ENCODE data around the gene SYT9. TPM values are rescaled to one million over a fixed set of nuclear protein-coding genes. Genes with fewer than 3 reads are reported as not detected.

SYT9 gene
- 0.09 TPM for polyA plus RNA-seq (2013)

DNA sequence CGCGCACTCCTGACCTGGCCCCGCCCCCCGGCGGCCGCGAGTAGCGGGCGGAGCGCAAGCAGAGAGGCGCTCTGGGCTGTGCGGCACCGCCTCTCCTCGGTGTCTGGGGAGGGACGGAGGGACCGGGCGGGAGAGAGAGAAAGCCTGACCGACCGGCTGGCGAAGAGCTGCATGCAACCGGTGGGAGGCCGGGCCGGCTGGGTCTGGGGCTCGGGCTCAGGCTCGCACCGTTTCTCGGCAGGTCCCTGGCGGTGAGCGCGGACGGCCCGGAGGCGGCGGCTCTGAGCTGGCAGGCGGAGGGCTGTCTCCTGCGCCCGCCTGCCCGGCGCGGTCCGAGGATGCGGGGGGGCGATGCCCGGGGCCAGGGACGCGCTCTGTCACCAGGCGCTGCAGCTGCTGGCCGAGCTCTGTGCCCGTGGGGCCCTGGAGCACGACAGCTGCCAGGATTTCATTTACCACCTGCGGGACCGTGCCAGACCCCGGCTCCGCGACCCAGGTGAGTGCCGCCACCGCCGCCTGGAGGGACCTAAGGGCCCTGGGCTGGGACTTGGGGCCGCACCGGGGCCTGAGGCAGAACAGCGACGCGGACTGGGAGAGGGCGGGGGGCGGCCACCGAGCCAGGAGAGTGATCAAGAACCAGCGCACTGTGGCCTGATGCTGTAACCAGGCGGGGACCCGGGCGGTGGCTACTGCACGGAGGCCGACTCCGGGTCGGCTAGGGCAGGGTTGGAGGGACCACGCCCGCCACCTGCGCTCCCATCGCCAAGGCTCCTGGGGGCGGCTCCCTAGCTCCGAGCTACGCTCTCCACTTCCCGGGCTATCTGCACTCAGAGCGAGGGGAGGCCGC, at the start of gene SYT9:
TSS of gene SYT9 (plus strand) at position 69 of the 847 bp plus-strand sequence. CDS start at position 352, 283 bp downstream.
- H3K27ac ChIP-seq (ENCODE audit: insufficient read depth in 1 of 2, low read depth in 1 of 2, low read length in 2 of 2, poor library complexity in 1 of 2, severe bottlenecking in 2 of 2), result no peak within 1 kb of the TSS
- peak; percentile 11 to 50 (median 31) for DNase-seq
- ChIA-PET CTCF (no interaction called here), POLR2A (no interaction called here)
- WGBS (ENCODE audit: insufficient coverage), result under 1% methylated on average over 78 of the region's 84 CpGs
- H3K27me3 ChIP-seq (replicated peaks in 2 of 5; ENCODE audit: control insufficient read depth in 4 of 5, insufficient read depth in 5 of 5, low read length in 4 of 5), result peaks cover 15 to 78% (median 24%) of the 10 kb centered on the region in 5 experiments
- peak within 1 kb of the TSS in 6 of 7 experiments; percentile 23 to 72 (median 55) for H3K4me3 ChIP-seq (ENCODE audit: control insufficient read depth in 1 of 7, extremely low read depth in 1 of 7, insufficient read depth in 4 of 7, low read depth in 2 of 7, low read length in 6 of 7)
- H3K4me1 ChIP-seq (ENCODE audit: control extremely low read depth in 1 of 4, control insufficient read depth in 4 of 4, insufficient read depth in 4 of 4, low read length in 3 of 4), result peaks cover 0 to 15% (median 7%) of the 10 kb centered on the region in 4 experiments
- H3K9me3 ChIP-seq (ENCODE audit: control extremely low read depth in 1 of 5, control insufficient read depth in 4 of 5, insufficient read depth in 2 of 5, low read depth in 1 of 5, low read length in 4 of 5), result peaks cover 0 to 2% (median 0%) of the 10 kb centered on the region in 5 experiments
- no peaks in the 10 kb centered on the region for H3K36me3 ChIP-seq (ENCODE audit: control insufficient read depth in 4 of 4, insufficient read depth in 4 of 4, low read length in 3 of 4)

DNA sequence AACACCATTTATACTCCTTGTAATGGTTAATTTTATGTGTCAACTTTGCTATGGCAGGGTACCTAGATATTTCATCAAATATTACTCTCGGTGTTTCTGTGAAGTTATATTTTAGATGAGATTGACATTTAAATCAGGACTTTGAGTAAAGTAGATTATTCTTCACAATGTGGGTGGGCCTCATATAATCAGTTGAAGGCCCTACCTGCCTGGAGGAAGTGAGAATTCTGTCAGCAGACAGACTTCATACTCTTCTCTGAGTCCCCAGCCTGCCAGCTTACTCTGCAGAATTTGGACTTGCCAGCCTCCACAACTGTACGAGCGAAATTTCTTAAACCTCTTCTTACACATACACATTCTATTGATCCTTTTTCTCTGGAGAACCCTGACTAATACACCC, 49.3 kb upstream of the SYT9 start:
- Histone ChIP-seq H3K4me1 (ENCODE audit: control extremely low read depth in 1 of 4, control insufficient read depth in 4 of 4, insufficient read depth in 4 of 4, low read length in 3 of 4) (peaks cover 0 to 14% (median 0%) of the 10 kb centered on the region in 4 experiments), H3K9me3 (ENCODE audit: control extremely low read depth in 1 of 5, control insufficient read depth in 4 of 5, insufficient read depth in 2 of 5, low read depth in 1 of 5, low read length in 4 of 5) (no peaks in the 10 kb centered on the region), H3K4me3 (ENCODE audit: control insufficient read depth in 1 of 7, extremely low read depth in 1 of 7, insufficient read depth in 4 of 7, low read depth in 2 of 7, low read length in 6 of 7) (no peak overlapping the region), H3K27me3 (replicated peaks in 2 of 5; ENCODE audit: control insufficient read depth in 4 of 5, insufficient read depth in 5 of 5, low read length in 4 of 5) (peaks cover 0 to 3% (median 0%) of the 10 kb centered on the region in 5 experiments), H3K27ac (ENCODE audit: insufficient read depth in 1 of 2, low read depth in 1 of 2, low read length in 2 of 2, poor library complexity in 1 of 2, severe bottlenecking in 2 of 2) (no peak overlapping the region), H3K36me3 (ENCODE audit: control insufficient read depth in 4 of 4, insufficient read depth in 4 of 4, low read length in 3 of 4) (no peaks in the 10 kb centered on the region)
- CTCF ChIA-PET, result no interaction called here
- DNase-seq, result no peak
- 100% methylated on average over 2 of the region's 3 CpGs for WGBS (ENCODE audit: insufficient coverage)
- POLR2A ChIA-PET, result no interaction called here

DNA sequence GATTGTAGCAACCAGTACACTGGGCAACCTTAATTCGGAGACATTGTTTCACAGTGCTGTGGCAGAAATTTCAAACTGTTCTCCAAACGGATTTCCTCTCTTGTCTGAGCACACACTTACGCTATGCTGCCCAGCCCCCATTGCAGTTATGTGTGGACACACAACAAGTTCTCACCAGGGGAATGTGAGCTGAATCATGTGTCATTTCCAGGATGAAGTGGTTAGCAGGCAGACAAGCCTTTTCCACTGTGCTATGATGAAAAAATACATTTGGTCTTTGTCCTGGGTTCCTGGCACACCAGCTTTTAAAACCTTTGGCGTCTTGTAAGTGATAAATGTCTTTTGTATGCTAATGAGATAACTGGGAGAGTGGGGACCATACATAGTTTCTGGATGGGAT, 46.9 kb upstream of the SYT9 start:
- peaks cover 0 to 14% (median 0%) of the 10 kb centered on the region in 4 experiments for H3K4me1 ChIP-seq (ENCODE audit: control extremely low read depth in 1 of 4, control insufficient read depth in 4 of 4, insufficient read depth in 4 of 4, low read length in 3 of 4)
- ChIA-PET CTCF (no interaction called here), POLR2A (no interaction called here)
- H3K27ac ChIP-seq (ENCODE audit: insufficient read depth in 1 of 2, low read depth in 1 of 2, low read length in 2 of 2, poor library complexity in 1 of 2, severe bottlenecking in 2 of 2), result no peak overlapping the region
- no peaks in the 10 kb centered on the region for H3K36me3 ChIP-seq (ENCODE audit: control insufficient read depth in 4 of 4, insufficient read depth in 4 of 4, low read length in 3 of 4)
- peak overlapping the region in 1 of 7 experiments; percentile 1 for H3K4me3 ChIP-seq (ENCODE audit: control insufficient read depth in 1 of 7, extremely low read depth in 1 of 7, insufficient read depth in 4 of 7, low read depth in 2 of 7, low read length in 6 of 7)
- H3K9me3 ChIP-seq (ENCODE audit: control extremely low read depth in 1 of 5, control insufficient read depth in 4 of 5, insufficient read depth in 2 of 5, low read depth in 1 of 5, low read length in 4 of 5), result no peaks in the 10 kb centered on the region
- peaks cover 0 to 3% (median 0%) of the 10 kb centered on the region in 5 experiments for H3K27me3 ChIP-seq (replicated peaks in 2 of 5; ENCODE audit: control insufficient read depth in 4 of 5, insufficient read depth in 5 of 5, low read length in 4 of 5)
- DNase-seq, result peak in 2 of 3 donors; percentile 5 to 32
- WGBS (ENCODE audit: insufficient coverage), result 14% methylated on average over 3 of the region's 4 CpGs

- peaks cover 0 to 3% (median 0%) of the 10 kb centered on the region in 5 experiments for H3K27me3 ChIP-seq (replicated peaks in 2 of 5; ENCODE audit: control insufficient read depth in 4 of 5, insufficient read depth in 5 of 5, low read length in 4 of 5)
- H3K36me3 ChIP-seq (ENCODE audit: control insufficient read depth in 4 of 4, insufficient read depth in 4 of 4, low read length in 3 of 4), result no peaks in the 10 kb centered on the region
- no peak overlapping the region for H3K4me3 ChIP-seq (ENCODE audit: control insufficient read depth in 1 of 7, extremely low read depth in 1 of 7, insufficient read depth in 4 of 7, low read depth in 2 of 7, low read length in 6 of 7)
- H3K4me1 ChIP-seq (ENCODE audit: control extremely low read depth in 1 of 4, control insufficient read depth in 4 of 4, insufficient read depth in 4 of 4, low read length in 3 of 4), result peaks cover 0 to 14% (median 0%) of the 10 kb centered on the region in 4 experiments
- H3K27ac ChIP-seq (ENCODE audit: insufficient read depth in 1 of 2, low read depth in 1 of 2, low read length in 2 of 2, poor library complexity in 1 of 2, severe bottlenecking in 2 of 2), result no peak overlapping the region
- POLR2A ChIA-PET, result no interaction called here
- no peak for DNase-seq
- 96% methylated on average over 6 of the region's 7 CpGs for WGBS (ENCODE audit: insufficient coverage)
- H3K9me3 ChIP-seq (ENCODE audit: control extremely low read depth in 1 of 5, control insufficient read depth in 4 of 5, insufficient read depth in 2 of 5, low read depth in 1 of 5, low read length in 4 of 5), result no peaks in the 10 kb centered on the region
- CTCF ChIA-PET, result no interaction called here
These were observed 43.3 kb upstream of the SYT9 start for GRCh38 chr11:7208391-7208790.

DNA sequence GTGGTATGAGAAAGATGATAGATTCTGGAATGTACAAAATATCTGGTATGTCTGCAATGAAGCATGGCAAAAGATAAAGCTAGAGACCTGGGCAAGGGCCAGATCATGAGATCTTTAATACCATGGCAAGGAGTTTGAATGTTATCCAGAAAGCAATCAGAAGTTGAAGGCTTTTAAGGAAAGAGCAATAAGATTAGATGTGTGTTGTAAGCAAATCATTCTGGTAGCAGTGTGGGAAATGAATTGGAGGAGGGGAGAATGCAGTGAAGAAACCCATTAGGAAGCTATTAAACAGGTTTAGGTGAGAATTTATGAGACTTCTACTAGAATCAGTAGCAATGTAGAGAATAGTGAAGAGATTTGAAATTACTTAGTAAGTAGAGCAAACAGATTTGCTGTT, 32.2 kb upstream of the SYT9 start:
- Histone ChIP-seq H3K27me3 (replicated peaks in 2 of 5; ENCODE audit: control insufficient read depth in 4 of 5, insufficient read depth in 5 of 5, low read length in 4 of 5) (peaks cover 2 to 28% (median 9%) of the 10 kb centered on the region in 5 experiments), H3K4me1 (ENCODE audit: control extremely low read depth in 1 of 4, control insufficient read depth in 4 of 4, insufficient read depth in 4 of 4, low read length in 3 of 4) (no peaks in the 10 kb centered on the region), H3K9me3 (ENCODE audit: control extremely low read depth in 1 of 5, control insufficient read depth in 4 of 5, insufficient read depth in 2 of 5, low read depth in 1 of 5, low read length in 4 of 5) (no peaks in the 10 kb centered on the region), H3K36me3 (ENCODE audit: control insufficient read depth in 4 of 4, insufficient read depth in 4 of 4, low read length in 3 of 4) (no peaks in the 10 kb centered on the region), H3K4me3 (ENCODE audit: control insufficient read depth in 1 of 7, extremely low read depth in 1 of 7, insufficient read depth in 4 of 7, low read depth in 2 of 7, low read length in 6 of 7) (no peak overlapping the region), H3K27ac (ENCODE audit: insufficient read depth in 1 of 2, low read depth in 1 of 2, low read length in 2 of 2, poor library complexity in 1 of 2, severe bottlenecking in 2 of 2) (no peak overlapping the region)
- ChIA-PET CTCF (interaction anchor here (1.3 kb wide), 1 partner anchor 9 kb away, joined by 3 read pairs; no protein-coding TSS in a partner anchor), POLR2A (no interaction called here)
- DNase-seq, result no peak

GRCh38 chr11:7220636-7221035, 31.1 kb upstream of the SYT9 start:
- Histone ChIP-seq H3K36me3 (ENCODE audit: control insufficient read depth in 4 of 4, insufficient read depth in 4 of 4, low read length in 3 of 4) (no peaks in the 10 kb centered on the region), H3K4me1 (ENCODE audit: control extremely low read depth in 1 of 4, control insufficient read depth in 4 of 4, insufficient read depth in 4 of 4, low read length in 3 of 4) (no peaks in the 10 kb centered on the region), H3K9me3 (ENCODE audit: control extremely low read depth in 1 of 5, control insufficient read depth in 4 of 5, insufficient read depth in 2 of 5, low read depth in 1 of 5, low read length in 4 of 5) (no peaks in the 10 kb centered on the region), H3K4me3 (ENCODE audit: control insufficient read depth in 1 of 7, extremely low read depth in 1 of 7, insufficient read depth in 4 of 7, low read depth in 2 of 7, low read length in 6 of 7) (no peak overlapping the region), H3K27ac (ENCODE audit: insufficient read depth in 1 of 2, low read depth in 1 of 2, low read length in 2 of 2, poor library complexity in 1 of 2, severe bottlenecking in 2 of 2) (no peak overlapping the region), H3K27me3 (replicated peaks in 2 of 5; ENCODE audit: control insufficient read depth in 4 of 5, insufficient read depth in 5 of 5, low read length in 4 of 5) (peaks cover 2 to 36% (median 10%) of the 10 kb centered on the region in 5 experiments)
- no peak for DNase-seq
- CTCF ChIA-PET, result no interaction called here
- POLR2A ChIA-PET, result no interaction called here
- 100% methylated on average over 1 of the region's 3 CpGs for WGBS (ENCODE audit: insufficient coverage)

- H3K27me3 ChIP-seq (replicated peaks in 2 of 5; ENCODE audit: control insufficient read depth in 4 of 5, insufficient read depth in 5 of 5, low read length in 4 of 5), result peaks cover 0 to 36% (median 8%) of the 10 kb centered on the region in 5 experiments
- no peaks in the 10 kb centered on the region for H3K36me3 ChIP-seq (ENCODE audit: control insufficient read depth in 4 of 4, insufficient read depth in 4 of 4, low read length in 3 of 4)
- WGBS (ENCODE audit: insufficient coverage), result no CpG with 5 or more reads among the region's 4 CpGs
- no peak overlapping the region for H3K27ac ChIP-seq (ENCODE audit: insufficient read depth in 1 of 2, low read depth in 1 of 2, low read length in 2 of 2, poor library complexity in 1 of 2, severe bottlenecking in 2 of 2)
- ChIA-PET CTCF (interaction anchor here (0.5 kb wide), 1 partner anchor 40 kb away, joined by 3 read pairs; no protein-coding TSS in a partner anchor), POLR2A (no interaction called here)
- H3K9me3 ChIP-seq (ENCODE audit: control extremely low read depth in 1 of 5, control insufficient read depth in 4 of 5, insufficient read depth in 2 of 5, low read depth in 1 of 5, low read length in 4 of 5), result no peaks in the 10 kb centered on the region
- no peak for DNase-seq
- H3K4me3 ChIP-seq (ENCODE audit: control insufficient read depth in 1 of 7, extremely low read depth in 1 of 7, insufficient read depth in 4 of 7, low read depth in 2 of 7, low read length in 6 of 7), result no peak overlapping the region
- H3K4me1 ChIP-seq (ENCODE audit: control extremely low read depth in 1 of 4, control insufficient read depth in 4 of 4, insufficient read depth in 4 of 4, low read length in 3 of 4), result no peaks in the 10 kb centered on the region
These were observed 29.1 kb upstream of the SYT9 start for GRCh38 chr11:7222619-7223018.
